ENCODE data around the gene CLEC4D. TPM values are rescaled to one million over a fixed set of nuclear protein-coding genes. Genes with fewer than 3 reads are reported as not detected.
"Not testable (repeated sequence)": the region's sequence is repeated elsewhere in the genome, so short reads cannot be mapped to it uniquely, and the experiment has no call there.

The CLEC4D gene
- polyA plus RNA-seq, 1 donor (not counting 4 experiments of a cell fraction or from before 2014, with no cell fraction given) = not detected

- H3K9ac ChIP-seq (ENCODE audit: control insufficient read depth, extremely low read depth, insufficient read depth, low read length); H3K4me1 ChIP-seq (ENCODE audit: control insufficient read depth, extremely low read depth, insufficient read depth, low read length); H3K4me2 ChIP-seq (ENCODE audit: control insufficient read depth, extremely low read depth, insufficient read depth, low read depth, low read length); H3K27ac ChIP-seq (ENCODE audit: control insufficient read depth, insufficient read depth, low read length); DNase-seq (ENCODE audit: low read depth, low spot score); H3K9me1 ChIP-seq (ENCODE audit: control insufficient read depth, extremely low read depth, insufficient read depth, low read length); H3K36me3 ChIP-seq (ENCODE audit: control insufficient read depth in 2 of 2, extremely low read depth in 1 of 2, insufficient read depth in 2 of 2, low read length in 2 of 2); H2AFZ ChIP-seq (ENCODE audit: control insufficient read depth, low read length); H3K9me3 ChIP-seq (ENCODE audit: control insufficient read depth, low read depth, low read length); H3K27me3 ChIP-seq (ENCODE audit: control insufficient read depth, extremely low read depth, insufficient read depth, low read length); FAIRE-seq; dilution Hi-C loops (cut with MboI; ENCODE audit: extremely low pct_ligation_motif_present, low sequenced_read_pairs); H3K79me2 ChIP-seq (ENCODE audit: control insufficient read depth, insufficient read depth, low read length); H3K4me3 ChIP-seq (ENCODE audit: control insufficient read depth in 2 of 3, extremely low read depth in 1 of 3, insufficient read depth in 2 of 3, low read depth in 1 of 3, low read length in 3 of 3); H4K20me1 ChIP-seq (ENCODE audit: control insufficient read depth, extremely low read depth, insufficient read depth, low read length): not testable (repeated sequence)
- TF ChIP-seq CTCF (optimal IDR thresholded peaks at IDR 0.05 in 1 of 3, IDR thresholded peaks at IDR 0.05 in 1 of 3, conservative IDR thresholded peaks at IDR 0.05 in 1 of 3; ENCODE audit: extremely low read depth in 1 of 3, insufficient read depth in 2 of 3, low read length in 3 of 3) = peak in 1 of 3 experiments; percentile 19
Measured at GRCh38 chr12:8537820-8538219, 24.5 kb downstream of the CLEC4D start.

- H3K4me3 ChIP-seq (ENCODE audit: control insufficient read depth in 2 of 3, extremely low read depth in 1 of 3, insufficient read depth in 2 of 3, low read depth in 1 of 3, low read length in 3 of 3); H3K9me1 ChIP-seq (ENCODE audit: control insufficient read depth, extremely low read depth, insufficient read depth, low read length); H3K27ac ChIP-seq (ENCODE audit: control insufficient read depth, insufficient read depth, low read length); dilution Hi-C loops (cut with MboI; ENCODE audit: extremely low pct_ligation_motif_present, low sequenced_read_pairs); H3K9me3 ChIP-seq (ENCODE audit: control insufficient read depth, low read depth, low read length); H3K4me1 ChIP-seq (ENCODE audit: control insufficient read depth, extremely low read depth, insufficient read depth, low read length); FAIRE-seq; H3K27me3 ChIP-seq (ENCODE audit: control insufficient read depth, extremely low read depth, insufficient read depth, low read length); H3K36me3 ChIP-seq (ENCODE audit: control insufficient read depth in 2 of 2, extremely low read depth in 1 of 2, insufficient read depth in 2 of 2, low read length in 2 of 2); H2AFZ ChIP-seq (ENCODE audit: control insufficient read depth, low read length); DNase-seq (ENCODE audit: low read depth, low spot score); H4K20me1 ChIP-seq (ENCODE audit: control insufficient read depth, extremely low read depth, insufficient read depth, low read length); H3K79me2 ChIP-seq (ENCODE audit: control insufficient read depth, insufficient read depth, low read length); H3K9ac ChIP-seq (ENCODE audit: control insufficient read depth, extremely low read depth, insufficient read depth, low read length); H3K4me2 ChIP-seq (ENCODE audit: control insufficient read depth, extremely low read depth, insufficient read depth, low read depth, low read length): not testable (repeated sequence)
Measured at GRCh38 chr12:8540831-8541230, 27.5 kb downstream of the CLEC4D start, which contains the start of gene CLEC4E. CLEC4E (minus strand) TSS chr12:8540905; CDS start chr12:8540797, 108 bp downstream.

- Histone ChIP-seq H4K20me1 (ENCODE audit: control insufficient read depth, extremely low read depth, insufficient read depth, low read length) (no peaks in the 10 kb centered on the region), H3K79me2 (ENCODE audit: control insufficient read depth, insufficient read depth, low read length) (no peaks in the 10 kb centered on the region), H3K9me1 (ENCODE audit: control insufficient read depth, extremely low read depth, insufficient read depth, low read length) (no peaks in the 10 kb centered on the region), H3K27me3 (ENCODE audit: control insufficient read depth, extremely low read depth, insufficient read depth, low read length) (no peaks in the 10 kb centered on the region), H3K9me3 (ENCODE audit: control insufficient read depth, low read depth, low read length) (no peaks in the 10 kb centered on the region), H3K27ac (ENCODE audit: control insufficient read depth, insufficient read depth, low read length) (no peak overlapping the region), H3K4me2 (ENCODE audit: control insufficient read depth, extremely low read depth, insufficient read depth, low read depth, low read length) (no peak overlapping the region), H3K4me3 (ENCODE audit: control insufficient read depth in 2 of 3, extremely low read depth in 1 of 3, insufficient read depth in 2 of 3, low read depth in 1 of 3, low read length in 3 of 3) (no peak overlapping the region), H3K4me1 (ENCODE audit: control insufficient read depth, extremely low read depth, insufficient read depth, low read length) (peaks cover 3% of the 10 kb centered on the region), H2AFZ (ENCODE audit: control insufficient read depth, low read length) (no peak overlapping the region), H3K9ac (ENCODE audit: control insufficient read depth, extremely low read depth, insufficient read depth, low read length) (no peak overlapping the region), H3K36me3 (ENCODE audit: control insufficient read depth in 2 of 2, extremely low read depth in 1 of 2, insufficient read depth in 2 of 2, low read length in 2 of 2) (no peaks in the 10 kb centered on the region)
- TF ChIP-seq EZH2 (IDR thresholded peaks at IDR 0.05; ENCODE audit: low read length) (no peak), CTCF (optimal IDR thresholded peaks at IDR 0.05 in 1 of 3, IDR thresholded peaks at IDR 0.05 in 1 of 3, conservative IDR thresholded peaks at IDR 0.05 in 1 of 3; ENCODE audit: extremely low read depth in 1 of 3, insufficient read depth in 2 of 3, low read length in 3 of 3) (no peak)
- DNase-seq (ENCODE audit: low read depth, low spot score) (no peak), FAIRE-seq (no peak)
- dilution Hi-C loops (cut with MboI; ENCODE audit: extremely low pct_ligation_motif_present, low sequenced_read_pairs) = no loop called here
Measured at GRCh38 chr12:8541562-8541961, 28.3 kb downstream of the CLEC4D start.

All from keratinocyte (primary cell).